Measurements from ENCODE around the gene TSSK2.

DNA sequence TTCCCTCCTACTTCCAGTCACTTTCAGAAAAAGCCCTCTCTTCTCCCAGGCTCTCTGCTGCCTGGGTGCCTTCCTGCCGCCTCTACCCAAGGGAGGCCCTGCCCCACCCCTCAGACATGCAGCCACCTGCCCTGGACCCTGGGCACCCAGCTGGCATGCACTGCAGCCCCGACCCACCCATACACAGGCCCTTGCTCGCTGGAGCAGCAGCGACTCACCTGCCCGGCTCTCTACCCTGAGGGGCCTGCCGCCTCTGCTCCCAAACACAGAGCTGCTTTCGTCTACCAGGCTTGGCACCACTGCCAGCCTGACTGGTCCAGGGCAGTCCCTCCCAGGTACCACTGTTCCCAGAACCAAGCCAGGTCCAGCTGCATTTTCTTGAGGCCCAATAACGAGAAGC, 1.2 kb upstream of the TSSK2 start:
- TF ChIP-seq, protein P1, sequence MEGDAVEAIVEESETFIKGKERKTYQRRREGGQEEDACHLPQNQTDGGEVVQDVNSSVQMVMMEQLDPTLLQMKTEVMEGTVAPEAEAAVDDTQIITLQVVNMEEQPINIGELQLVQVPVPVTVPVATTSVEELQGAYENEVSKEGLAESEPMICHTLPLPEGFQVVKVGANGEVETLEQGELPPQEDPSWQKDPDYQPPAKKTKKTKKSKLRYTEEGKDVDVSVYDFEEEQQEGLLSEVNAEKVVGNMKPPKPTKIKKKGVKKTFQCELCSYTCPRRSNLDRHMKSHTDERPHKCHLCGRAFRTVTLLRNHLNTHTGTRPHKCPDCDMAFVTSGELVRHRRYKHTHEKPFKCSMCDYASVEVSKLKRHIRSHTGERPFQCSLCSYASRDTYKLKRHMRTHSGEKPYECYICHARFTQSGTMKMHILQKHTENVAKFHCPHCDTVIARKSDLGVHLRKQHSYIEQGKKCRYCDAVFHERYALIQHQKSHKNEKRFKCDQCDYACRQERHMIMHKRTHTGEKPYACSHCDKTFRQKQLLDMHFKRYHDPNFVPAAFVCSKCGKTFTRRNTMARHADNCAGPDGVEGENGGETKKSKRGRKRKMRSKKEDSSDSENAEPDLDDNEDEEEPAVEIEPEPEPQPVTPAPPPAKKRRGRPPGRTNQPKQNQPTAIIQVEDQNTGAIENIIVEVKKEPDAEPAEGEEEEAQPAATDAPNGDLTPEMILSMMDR (IDR thresholded peaks at IDR 0.05): no peak
- TF ChIP-seq POLR2A (IDR thresholded peaks at IDR 0.05): no peak
- TF ChIP-seq EP300 (IDR thresholded peaks at IDR 0.05; ENCODE audit: low read depth): no peak
- no peak for TF ChIP-seq POLR2AphosphoS5 (IDR thresholded peaks at IDR 0.05)

All from transverse colon (tissue), 4 donors.